NCI-H1092 treated with DMSO at 0.1 percent for 48 hours (cell line): Measurements from ENCODE around the gene OLFML1.

ENCODE experiments used
- DNase-seq: peaks from one replicate; lab custom pipeline; 2025; lab: John Stamatoyannopoulos, UW

Gene OLFML1

GRCh38 chr11:7532405-7533145 lies 47.3 kb downstream of the OLFML1 start:
- no peak for DNase-seq

- no peak for DNase-seq
Measured at GRCh38 chr11:7533199-7534041, 48.1 kb downstream of the OLFML1 start.

- no peak for DNase-seq
Measured at GRCh38 chr11:7534042-7534378, 48.7 kb downstream of the OLFML1 start.

- no peak for DNase-seq
Measured at GRCh38 chr11:7536100-7536499, 50.8 kb downstream of the OLFML1 start.

DNA sequence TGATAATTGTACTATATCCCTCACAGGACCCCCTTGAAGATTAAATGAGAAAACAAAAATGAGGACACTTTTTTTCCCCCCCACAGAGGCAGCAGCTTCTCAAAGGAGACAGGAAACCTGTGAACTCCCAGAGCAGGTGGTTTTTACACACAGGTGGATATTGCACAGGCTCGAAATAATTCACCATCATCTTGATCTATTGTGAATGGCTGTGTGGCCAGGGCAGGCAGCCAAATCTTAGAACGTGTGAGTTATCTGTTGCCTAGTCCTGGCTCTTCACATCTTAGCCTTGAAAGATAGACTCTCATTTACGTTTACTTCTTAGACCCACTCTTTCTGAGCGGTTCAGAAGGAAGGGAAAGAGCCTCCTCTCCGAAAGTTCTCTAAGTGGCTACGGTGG lies 52.0 kb downstream of the OLFML1 start:
- DNase-seq, result no peak

GRCh38 chr11:7538031-7538430 lies 52.7 kb downstream of the OLFML1 start:
- no peak for DNase-seq

DNA sequence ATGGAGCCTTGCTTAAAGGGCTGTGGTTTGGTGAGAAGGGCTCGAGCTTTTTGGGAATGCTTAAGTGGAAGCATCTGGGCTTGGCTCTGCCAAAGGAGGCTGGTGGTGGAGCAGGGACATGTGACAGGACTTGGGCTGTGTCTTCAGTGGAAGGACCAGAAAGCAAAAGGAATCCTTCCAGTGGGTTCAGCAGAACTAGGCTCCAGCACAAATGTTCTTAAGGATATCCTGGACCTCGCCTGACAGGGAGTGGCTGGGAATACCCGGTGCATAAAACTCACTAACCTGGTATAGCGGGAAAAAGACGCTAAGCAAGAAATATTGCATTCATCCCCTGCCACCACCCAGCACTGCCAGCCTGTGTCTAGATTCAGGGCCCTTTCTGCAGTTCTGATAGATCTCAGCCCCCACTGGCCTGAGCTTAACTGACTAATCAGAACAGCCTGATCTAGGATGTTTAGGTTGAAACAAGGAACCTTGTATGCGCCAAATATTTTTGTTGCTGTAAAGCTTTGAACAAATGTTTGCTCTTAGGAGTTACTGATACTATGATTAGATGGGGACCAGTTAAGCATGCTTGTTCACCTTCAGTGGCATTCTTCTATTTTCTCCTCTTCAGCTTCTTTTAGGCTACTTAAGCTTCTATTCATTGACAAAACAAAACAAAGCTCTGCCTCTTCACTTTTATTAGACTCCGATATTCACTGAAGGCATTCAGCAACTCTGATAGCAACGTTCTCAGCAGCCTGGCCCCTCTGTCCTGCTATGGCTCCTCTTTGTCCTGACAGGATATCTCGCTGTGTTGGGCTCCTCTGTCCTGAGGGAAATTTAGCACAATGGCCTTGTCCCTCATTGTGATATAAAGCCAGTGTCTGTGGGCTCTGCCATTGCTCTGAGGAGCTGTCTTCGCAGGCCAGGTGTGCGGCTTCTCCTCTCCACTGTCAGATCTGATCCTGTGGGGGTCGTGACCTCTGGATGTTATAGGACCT lies 53.5 kb downstream of the OLFML1 start:
- DNase-seq, result no peak

DNA sequence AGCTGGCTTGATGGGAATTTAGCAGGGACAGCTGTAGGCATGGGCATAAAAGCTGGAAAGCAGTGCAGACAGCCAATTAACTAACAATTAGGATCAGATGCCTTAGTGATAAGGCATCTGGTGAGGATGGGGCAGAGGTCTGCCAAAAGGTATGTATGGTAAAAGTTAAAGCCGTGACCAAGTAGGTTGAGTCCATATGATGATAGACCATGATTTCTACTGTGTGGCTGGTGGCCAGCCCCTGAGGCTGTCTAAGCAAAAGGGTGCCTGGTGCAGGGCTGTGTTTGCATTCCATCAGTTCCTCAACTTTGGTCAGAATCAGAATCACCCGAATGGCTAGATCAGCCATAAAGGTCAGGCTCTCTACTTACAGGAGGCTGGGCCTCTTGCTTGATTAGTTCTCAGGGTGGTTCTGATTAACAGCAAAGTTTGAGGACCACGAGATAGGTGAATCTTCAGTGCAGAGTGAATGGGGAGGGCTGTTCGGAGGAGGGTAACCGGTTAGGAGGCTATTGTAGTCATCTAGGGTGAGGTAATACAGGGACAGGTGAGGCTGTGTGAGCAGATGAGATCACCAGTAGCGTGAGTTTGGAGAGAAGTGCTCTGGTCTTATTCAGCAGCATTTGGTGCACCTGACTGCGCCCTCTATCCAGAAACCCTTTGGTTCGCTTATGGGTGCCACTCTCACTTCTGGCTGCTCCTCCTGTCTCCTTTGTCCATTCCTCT lies 55.7 kb downstream of the OLFML1 start:
- DNase-seq, result no peak

DNA sequence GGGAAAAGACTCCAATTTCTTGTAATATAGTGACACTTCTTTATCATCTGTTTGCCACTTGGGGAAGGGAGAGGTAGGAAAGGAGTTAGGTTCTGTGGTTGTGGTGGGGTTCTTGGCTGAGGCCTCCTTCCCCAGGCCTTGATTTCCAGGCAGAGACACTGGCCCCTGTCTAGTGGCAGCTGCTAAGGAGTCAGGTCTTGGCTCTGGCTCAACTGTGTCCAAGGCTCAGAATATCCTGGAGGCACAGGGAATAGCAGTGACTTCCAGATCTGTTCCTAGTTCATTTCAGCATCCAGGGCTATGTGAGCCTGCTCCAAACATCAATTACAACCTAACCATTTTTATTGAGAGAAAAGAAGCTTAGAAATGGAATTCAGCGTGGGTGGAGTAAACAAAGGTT lies 58.0 kb downstream of the OLFML1 start:
- no peak for DNase-seq

GRCh38 chr11:7544021-7544420 lies 58.7 kb downstream of the OLFML1 start:
- DNase-seq, result no peak

DNA sequence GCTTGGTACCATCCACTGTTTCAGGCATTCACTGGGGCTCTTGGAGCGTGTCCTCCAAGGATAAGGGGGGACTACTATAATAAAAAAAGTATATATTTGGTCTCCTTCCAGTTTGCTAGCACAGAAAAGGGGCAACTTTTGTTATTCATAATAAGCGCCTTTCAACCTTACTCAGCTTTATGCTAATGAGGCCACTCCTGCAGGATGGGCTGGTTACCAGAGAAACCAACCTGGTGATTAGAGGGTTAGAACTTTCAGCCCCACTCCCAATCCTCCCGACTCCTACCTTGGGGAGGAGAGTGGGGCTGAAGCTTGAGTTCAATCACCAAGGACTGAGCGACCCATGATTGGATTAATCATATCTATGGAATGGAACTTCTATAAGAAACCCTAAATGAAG lies 60.3 kb downstream of the OLFML1 start:
- DNase-seq, result no peak

GRCh38 chr11:7546324-7546791 lies 61.1 kb downstream of the OLFML1 start:
- no peak for DNase-seq

DNA sequence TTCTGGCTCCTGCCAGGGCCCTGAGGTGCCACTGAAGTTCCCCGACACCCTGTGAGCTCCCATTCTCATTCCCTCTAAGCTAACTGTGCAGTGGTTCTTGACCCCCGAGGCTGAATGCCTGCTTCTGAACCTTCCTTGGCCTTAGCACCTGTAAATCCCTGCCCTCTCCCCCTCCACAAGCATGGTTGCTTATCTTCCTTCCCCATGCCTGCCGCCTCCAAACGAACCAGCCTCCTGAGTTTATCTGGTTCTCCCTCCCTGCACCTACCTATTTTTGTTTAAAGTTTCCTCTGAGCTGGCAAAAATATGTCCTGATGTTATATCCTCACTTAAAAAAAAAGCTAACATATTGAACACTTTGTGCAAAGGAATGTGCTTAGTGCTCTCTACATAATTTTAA lies 62.4 kb downstream of the OLFML1 start:
- DNase-seq, result no peak

DNA sequence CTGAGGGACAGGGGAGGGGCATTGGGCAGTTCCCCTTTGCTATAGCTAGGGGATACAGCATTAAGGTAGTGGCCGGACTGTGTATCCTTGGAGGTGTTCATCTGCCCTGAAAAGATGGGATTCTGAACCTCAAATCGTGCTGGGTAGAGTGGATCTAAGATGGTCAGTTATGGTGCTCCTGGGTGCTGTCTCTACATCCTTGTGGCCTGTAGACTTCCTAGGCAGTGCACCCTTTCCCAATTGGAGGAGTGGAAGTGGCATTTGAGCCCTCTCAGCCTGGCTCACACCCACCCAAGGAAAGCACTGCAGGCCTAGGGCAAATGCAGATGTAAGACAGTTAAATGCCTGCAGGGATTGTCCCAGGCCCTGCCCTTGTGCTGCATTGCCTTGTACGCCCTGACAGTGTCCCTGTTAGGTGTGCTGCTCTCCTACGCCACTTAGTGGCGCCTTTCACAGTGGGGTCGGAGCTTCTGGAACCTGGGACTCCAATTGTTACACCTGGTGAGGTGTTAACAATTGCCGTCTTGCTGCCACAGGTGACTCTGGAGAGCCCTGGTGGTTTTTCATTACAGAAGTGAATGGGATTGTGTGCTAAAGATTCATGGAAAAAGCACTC lies 63.5 kb downstream of the OLFML1 start:
- DNase-seq, result no peak

DNA sequence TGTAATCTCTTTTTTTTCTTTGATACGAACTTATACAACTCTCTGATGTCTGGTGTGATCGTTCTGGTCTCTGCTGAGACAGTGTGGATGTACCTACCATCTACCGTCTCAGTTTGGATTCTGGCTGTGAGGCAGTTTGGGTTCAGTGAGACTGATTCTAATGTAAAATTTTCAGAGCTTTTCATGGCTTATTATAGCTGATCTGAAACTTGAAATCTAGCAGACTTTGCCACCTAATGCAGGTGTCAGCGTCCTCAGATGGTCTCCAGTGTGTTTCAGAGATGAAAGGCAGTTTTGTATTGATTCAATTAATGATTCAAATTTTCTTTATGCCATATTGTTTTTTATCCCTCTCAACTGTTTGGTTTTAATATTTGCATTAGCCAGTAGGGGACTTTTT lies 64.4 kb downstream of the OLFML1 start:
- no peak for DNase-seq

- no peak for DNase-seq
Measured at GRCh38 chr11:7551571-7551970, 66.3 kb downstream of the OLFML1 start.

GRCh38 chr11:7552666-7553065 lies 67.4 kb downstream of the OLFML1 start:
- DNase-seq, result no peak

GRCh38 chr11:7555052-7555699 lies 69.9 kb downstream of the OLFML1 start:
- no peak for DNase-seq

DNA sequence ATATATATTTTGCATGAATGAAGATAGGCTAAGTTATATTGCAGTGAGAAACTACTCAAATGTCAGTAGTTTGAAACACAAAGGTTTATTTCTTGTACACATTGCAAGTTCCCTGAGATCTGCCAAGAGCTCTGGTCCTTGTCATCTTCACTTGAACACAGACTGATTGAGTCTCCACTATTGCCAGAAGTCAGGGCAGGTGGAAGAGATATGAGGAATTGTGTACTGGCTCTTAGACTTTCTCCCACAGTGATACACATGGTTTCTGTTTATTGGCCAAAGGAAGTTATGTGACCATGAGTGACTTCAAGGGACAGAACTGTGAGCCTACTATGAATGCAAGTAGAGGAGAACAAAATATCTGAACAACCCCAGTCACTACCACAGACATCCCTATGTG lies 72.7 kb downstream of the OLFML1 start:
- DNase-seq, result no peak

DNA sequence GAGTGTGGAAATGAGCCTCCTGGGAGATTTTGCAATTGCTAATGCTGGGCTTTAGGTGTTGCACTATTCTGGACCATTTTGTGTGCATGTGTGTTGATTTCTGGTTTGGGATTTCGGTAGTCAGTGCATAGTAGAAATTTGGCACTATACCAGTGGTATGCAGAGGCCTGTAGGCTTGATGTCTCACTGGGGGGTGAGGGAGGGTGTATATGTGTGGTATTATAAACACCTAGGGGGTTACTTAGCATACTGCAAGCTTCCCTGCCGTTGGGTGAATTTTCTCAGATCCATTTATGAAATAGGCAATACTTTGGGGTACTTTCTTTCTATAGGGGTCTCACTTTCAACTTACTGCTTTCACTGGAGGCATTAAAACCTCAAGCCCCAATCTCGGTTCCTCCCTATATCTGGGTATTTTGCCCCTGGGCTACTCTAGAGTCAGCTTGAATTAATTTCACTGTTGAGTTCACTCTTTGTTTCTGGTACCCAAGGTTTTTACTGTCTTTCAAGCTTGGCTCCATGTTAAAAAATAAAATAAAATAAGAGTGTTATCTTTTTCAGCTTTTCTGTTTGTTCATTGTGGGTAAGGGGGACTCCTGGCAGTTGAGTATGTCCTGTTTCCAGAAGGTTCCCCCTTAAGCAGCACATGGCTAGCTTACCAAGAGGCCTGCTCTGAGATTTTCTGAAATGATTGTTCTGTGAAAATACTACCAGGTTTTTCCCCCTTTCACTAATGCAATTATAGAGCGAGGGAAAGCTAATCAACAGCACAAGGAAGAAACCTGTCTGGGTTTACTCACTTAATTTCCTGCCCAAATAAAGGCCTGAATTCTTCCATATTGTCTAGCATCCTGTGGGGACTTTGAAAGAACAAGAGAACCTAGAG lies 74.3 kb downstream of the OLFML1 start:
- DNase-seq, result no peak
